ENCODE results near the gene CXCR3.

GRCh38 chrX:71579136-71579989, 38.9 kb downstream of the CXCR3 start:
- TF ChIP-seq GATA3 (IDR thresholded peaks at IDR 0.05; ENCODE audit: low read depth, low read length) (no peak), GATA2 (IDR thresholded peaks at IDR 0.05; ENCODE audit: low read depth, low read length) (no peak)

Data from SH-SY5Y (cell line).